H1 (cell line): ENCODE results near the gene RTL5. TPM values are rescaled to one million over a fixed set of nuclear protein-coding genes. Genes with fewer than 3 reads are reported as not detected.

Source experiments
- CTCF ChIA-PET: fragments of 300-600 bp; sonication (Branson Sonifier 250); formaldehyde crosslinking; loops from one replicate; lab custom pipeline; 2021; ENCODE audit not compliant: partially characterized antibody; lab: Charles Lee
- POLR2A ChIA-PET: fragments of 300-600 bp; sonication (Branson Sonifier 250); formaldehyde crosslinking; loops from one replicate; lab custom pipeline; 2021; ENCODE audit warnings: inconsistent platforms; ENCODE audit not compliant: partially characterized antibody; lab: Charles Lee
- DNase-seq, 2 experiments: peaks; one replicate each; pipeline versions ENCODE4 v3.0.0 to v3.0.0-alpha.2; 2010 to 2022; ENCODE audit warnings: low spot score in 2 of 2, low read depth in 1 of 2, mixed read lengths in 1 of 2
- FAIRE-seq: peaks from 2 replicates; lab custom pipeline; 2011; peaks lifted over from hg19 to GRCh38; lab: Jason Lieb, UNC
- H2AFZ ChIP-seq: 2 replicates; pipeline ENCODE4 v1.8.1; 2012; ENCODE audit warnings: low read length, inconsistent platforms
- H2AK5ac ChIP-seq: 2 replicates; pipeline ENCODE4 v1.6.1; 2013; ENCODE audit warnings: low read depth, low read length
- H2BK120ac ChIP-seq: replicated peaks from 2 replicates; pipeline ENCODE3; 2013; ENCODE audit warnings: low read depth, low read length, inconsistent platforms
- H2BK12ac ChIP-seq: 2 replicates; pipeline ENCODE4 v1.6.1; 2013; ENCODE audit warnings: low read depth, low read length
- H2BK15ac ChIP-seq: 2 replicates; pipeline ENCODE4 v1.6.1; 2013; ENCODE audit warnings: low read length
- H2BK20ac ChIP-seq: 2 replicates; pipeline ENCODE4 v1.6.1; 2013; ENCODE audit warnings: low read length
- H2BK5ac ChIP-seq: 2 replicates; pipeline ENCODE4 v1.6.1; 2013; ENCODE audit warnings: low read depth, low read length
- H3K14ac ChIP-seq: 2 replicates; pipeline ENCODE4 v1.6.1; 2013; ENCODE audit warnings: inconsistent platforms; ENCODE audit not compliant: insufficient read length
- H3K18ac ChIP-seq: 2 replicates; pipeline ENCODE4 v1.6.1; 2013; ENCODE audit warnings: low read length; ENCODE audit errors: extremely low read depth
- H3K23ac ChIP-seq: 2 replicates; pipeline ENCODE4 v1.6.1; 2013; ENCODE audit warnings: inconsistent platforms; ENCODE audit not compliant: insufficient read length
- H3K23me2 ChIP-seq: 2 replicates; pipeline ENCODE4 v1.6.1; 2013; ENCODE audit warnings: low read depth, low read length
- H3K27ac ChIP-seq: 2 replicates; pipeline ENCODE4 v1.6.1; 2011; ENCODE audit warnings: low read depth, low read length, inconsistent platforms
- H3K27me3 ChIP-seq, 4 experiments: replicated peaks in 1 of 4; 1 replicate in 1 of 4; 2 replicates in 3 of 4; pipeline versions ENCODE4 v1.6.1 to v1.8.1; 2011 to 2013; ENCODE audit warnings: low read length in 3 of 4, mild to moderate bottlenecking in 3 of 4, inconsistent platforms in 2 of 4, mixed read lengths in 2 of 4, moderate library complexity in 1 of 4; ENCODE audit not compliant: control insufficient read depth in 3 of 4, insufficient read depth in 3 of 4; ENCODE audit errors: extremely low read depth in 1 of 4
- H3K36me3 ChIP-seq, 4 experiments: 2 replicates each; pipeline versions ENCODE4 v1.6.1 to v1.8.1; 2011 to 2013; ENCODE audit warnings: mild to moderate bottlenecking in 4 of 4, low read length in 3 of 4, moderate library complexity in 2 of 4, control low read depth in 1 of 4, inconsistent platforms in 1 of 4; ENCODE audit not compliant: insufficient read depth in 4 of 4, control insufficient read depth in 2 of 4
- H3K4ac ChIP-seq: replicated peaks from 2 replicates; pipeline ENCODE3; 2013; ENCODE audit warnings: low read length, low read depth, mixed read lengths, inconsistent platforms; ENCODE audit not compliant: insufficient read length
- H3K4me1 ChIP-seq, 4 experiments: replicated peaks in 1 of 4; 1 replicate in 1 of 4; 2 replicates in 3 of 4; pipeline versions ENCODE4 v1.6.1 to v1.8.1; 2011 to 2013; ENCODE audit warnings: low read length in 3 of 4, inconsistent platforms in 2 of 4, mixed read lengths in 1 of 4; ENCODE audit not compliant: insufficient read depth in 4 of 4, control insufficient read depth in 3 of 4
- H3K4me2 ChIP-seq, 2 experiments: 2 replicates each; pipeline versions ENCODE4 v1.6.1 to v1.8.1; 2011 to 2013; ENCODE audit warnings: low read depth in 2 of 2, low read length in 2 of 2, control low read depth in 1 of 2, inconsistent platforms in 1 of 2, mild to moderate bottlenecking in 1 of 2; ENCODE audit not compliant: insufficient read depth in 1 of 2
- H3K4me3 ChIP-seq, 4 experiments: fragments of 200-600, 300-600 bp in 1 of 4; sonication (generic), shearing (Covaris generic), sonication (Bioruptor Twin) in 1 of 4; 2 replicates each; pipeline versions ENCODE4 v1.5.1 to v1.8.1; 2011 to 2016; ENCODE audit warnings: low read length in 4 of 4, low read depth in 3 of 4, control low read depth in 2 of 4, inconsistent platforms in 2 of 4, mild to moderate bottlenecking in 2 of 4, mixed read lengths in 1 of 4, moderate library complexity in 1 of 4; ENCODE audit not compliant: insufficient read depth in 2 of 4; ENCODE audit errors: extremely low read depth in 1 of 4
- H3K56ac ChIP-seq: replicated peaks from 2 replicates; pipeline ENCODE3; 2013; ENCODE audit warnings: low read depth, mild to moderate bottlenecking, mixed read lengths, low read length, inconsistent platforms; ENCODE audit not compliant: insufficient read length
- H3K79me1 ChIP-seq: 2 replicates; pipeline ENCODE4 v1.6.1; 2013; ENCODE audit warnings: low read depth, low read length, control low read depth
- H3K79me2 ChIP-seq, 2 experiments: 2 replicates each; pipeline versions ENCODE4 v1.6.1 to v1.8.1; 2012 to 2013; ENCODE audit warnings: low read length in 2 of 2, mild to moderate bottlenecking in 2 of 2, inconsistent platforms in 1 of 2; ENCODE audit not compliant: insufficient read depth in 2 of 2, control insufficient read depth in 1 of 2
- H3K9ac ChIP-seq, 4 experiments: replicated peaks in 1 of 4; 1 replicate in 1 of 4; 2 replicates in 3 of 4; pipeline versions ENCODE4 v1.6.1 to v1.8.1; 2011 to 2013; ENCODE audit warnings: low read depth in 3 of 4, low read length in 3 of 4, control low read depth in 2 of 4, mild to moderate bottlenecking in 2 of 4, moderate library complexity in 2 of 4, inconsistent platforms in 1 of 4; ENCODE audit errors: extremely low read depth in 1 of 4
- H3K9me3 ChIP-seq, 2 experiments: 2 replicates each; pipeline versions ENCODE4 v1.6.1 to v1.8.1; 2012 to 2013; ENCODE audit warnings: mild to moderate bottlenecking in 2 of 2, moderate library complexity in 2 of 2, control low read depth in 1 of 2, inconsistent platforms in 1 of 2, low read depth in 1 of 2, low read length in 1 of 2, mixed read lengths in 1 of 2; ENCODE audit not compliant: insufficient read depth in 2 of 2
- H4K20me1 ChIP-seq, 2 experiments: replicated peaks in 1 of 2; 2 replicates each; pipeline versions ENCODE3 to v1.8.1; 2011 to 2013; ENCODE audit warnings: inconsistent platforms in 2 of 2, low read length in 2 of 2, mild to moderate bottlenecking in 1 of 2; ENCODE audit not compliant: insufficient read depth in 2 of 2, control insufficient read depth in 1 of 2
- H4K5ac ChIP-seq: 2 replicates; pipeline ENCODE4 v1.6.1; 2013; ENCODE audit warnings: low read length, low read depth, mixed read lengths, inconsistent platforms; ENCODE audit not compliant: insufficient read length
- H4K8ac ChIP-seq: 2 replicates; pipeline ENCODE4 v1.8.0; 2013; ENCODE audit warnings: mild to moderate bottlenecking, moderate library complexity, low read length, inconsistent platforms; ENCODE audit not compliant: insufficient read depth; ENCODE audit errors: extremely low read depth
- H4K91ac ChIP-seq: replicated peaks from 2 replicates; pipeline ENCODE3; 2013; ENCODE audit warnings: low read length, mixed read lengths, inconsistent platforms; ENCODE audit not compliant: insufficient read length
- CTBP2 ChIP-seq: IDR thresholded peaks from 2 replicates; pipeline ENCODE4 v1.7.0; 2011; ENCODE audit warnings: borderline replicate concordance, mild to moderate bottlenecking, moderate library complexity, mixed read lengths, low read length; ENCODE audit not compliant: insufficient read depth, insufficient read length
- GABPA ChIP-seq: IDR thresholded peaks from 2 replicates; pipeline ENCODE4 v1.6.1; 2011; ENCODE audit warnings: mild to moderate bottlenecking, low read length, moderate library complexity, borderline replicate concordance; ENCODE audit not compliant: insufficient read depth
- HDAC2 ChIP-seq, 2 experiments: fragments of 300-600 bp in 1 of 2; sonication (generic) in 1 of 2; IDR thresholded peaks; 2 replicates each; pipeline ENCODE4 v1.6.1; 2011 to 2012; ENCODE audit warnings: low read depth in 2 of 2, low read length in 2 of 2, mild to moderate bottlenecking in 2 of 2, moderate library complexity in 2 of 2, borderline replicate concordance in 1 of 2, inconsistent platforms in 1 of 2
- NANOG ChIP-seq: IDR thresholded peaks from 2 replicates; pipeline ENCODE4 v1.6.1; 2011; ENCODE audit warnings: low read length, low read depth, mild to moderate bottlenecking, inconsistent platforms; ENCODE audit not compliant: insufficient read depth, poor library complexity, severe bottlenecking
- NRF1 ChIP-seq: IDR thresholded peaks from 2 replicates; pipeline ENCODE4 v1.6.1; 2011; ENCODE audit warnings: mild to moderate bottlenecking, low read depth, low read length, improper control_type of control experiment
- SP4 ChIP-seq: IDR thresholded peaks from 2 replicates; pipeline ENCODE4 v1.6.1; 2012; ENCODE audit warnings: low read length, inconsistent platforms
- WGBS, 2 experiments: shearing (Covaris generic) in 1 of 2; methylation state at CpG; one replicate each; pipeline versions ENCODE4 v1.1.6 to v1.1.7; 2013 to 2015; ENCODE audit warnings: low lambda C conversion rate in 2 of 2, mixed read lengths in 2 of 2, inconsistent platforms in 1 of 2, low coverage in 1 of 2, missing lambda C conversion rate in 1 of 2; ENCODE audit not compliant: insufficient replicate concordance in 2 of 2, insufficient coverage in 1 of 2, insufficient read length in 1 of 2; ENCODE audit errors: extremely low coverage in 1 of 2, missing lambda C conversion rate in 1 of 2; 5-methylcytosine and 5-hydroxymethylcytosine counted together
- polyA plus RNA-seq, 7 experiments: library from polyadenylated mRNA; depleted of rRNA in 3 of 7; stranded (reverse) in 5 of 7; unstranded in 2 of 7; fragments of >200 nt in 5 of 7; fragments of 200-250 nt in 2 of 7; gene quantifications; 1 replicate in 5 of 7; 2 replicates in 1 of 7; 4 replicates in 1 of 7; pipeline versions ENCODE4 v1.2.1 to v1.2.3, GENCODE V29; 2011 to 2013; ENCODE audit warnings: missing spikeins in 2 of 7, mixed read lengths in 2 of 7
- total RNA-seq: library from RNA; stranded (reverse); fragmentation: NEBNext Ultra II Directional; extraction: Animal tissue kit (Norgen Biotek cat#: 25700); gene quantifications from 2 replicates; pipeline ENCODE4 v1.2.1, GENCODE V29; 2021

RTL5 gene
- total and polyA plus RNA-seq, 2 of the 8 experiments (the other 6 are each of a cell fraction or from before 2014, with no cell fraction given): 0.57 to 1.9 TPM

- Histone ChIP-seq H3K4ac (no peak overlapping the region), H2AFZ (no peak overlapping the region), H4K91ac (no peak overlapping the region), H3K9ac (no peak overlapping the region), H4K5ac (no peak overlapping the region), H3K27me3 (no peaks in the 10 kb centered on the region), H3K23ac (no peak overlapping the region), H3K18ac (no peak overlapping the region), H3K56ac (no peak overlapping the region), H2BK5ac (no peak overlapping the region), H3K4me2 (no peak overlapping the region), H3K79me2 (no peaks in the 10 kb centered on the region), H4K20me1 (no peaks in the 10 kb centered on the region), H3K9me3 (no peaks in the 10 kb centered on the region), H3K14ac (no peak overlapping the region), H3K4me1 (peaks cover 2 to 13% (median 5%) of the 10 kb centered on the region in 4 experiments; a peak in 5 of 7 replicates), H2BK15ac (no peak overlapping the region), H3K23me2 (0 out of 2 replicates have a peak, but pooled peaks cover 2% of the 10 kb centered on the region), H3K36me3 (no peaks in the 10 kb centered on the region), H2BK12ac (no peak overlapping the region), H2BK120ac (no peak overlapping the region), H3K79me1 (no peaks in the 10 kb centered on the region), H2BK20ac (no peak overlapping the region), H3K27ac (no peak overlapping the region), H3K4me3 (no peak overlapping the region), H2AK5ac (no peak overlapping the region), H4K8ac (no peak overlapping the region)
- TF ChIP-seq GABPA (no peak), NANOG (no peak), HDAC2 (IDR thresholded peaks at IDR 0.05; ENCODE audit: borderline replicate concordance in 1 of 2, low read depth in 2 of 2, low read length in 2 of 2) (no peak), SP4 (no peak), NRF1 (no peak), CTBP2 (no peak)
- ChIA-PET POLR2A (no interaction called here), CTCF (interaction anchor here (0.9 kb wide), 1 partner anchor 31 kb away, joined by 3 read pairs; no protein-coding TSS in a partner anchor)
- no peak for FAIRE-seq
- 85% methylated on average over 3 of the region's 3 CpGs; no CpG with 5 or more reads in 1 of the 2 experiments for WGBS, 2 experiments
- no peak for DNase-seq
Measured at GRCh38 chrX:72097098-72097497, 34.6 kb downstream of the RTL5 start.
